Stimulated activated CD8-positive, alpha-beta memory T cell treated with anti-CD3 and anti-CD28 coated beads, Interleukin-2, amount 100 ng/mL, for 1 hour (primary cell): ENCODE results near the gene S1PR5.

Source experiments
- DNase-seq, 2 donors: peaks; one replicate each; pipeline ENCODE4 v3.0.0-alpha.2; 2020; ENCODE audit warnings: low read depth in 2 of 2

S1PR5 gene

DNA sequence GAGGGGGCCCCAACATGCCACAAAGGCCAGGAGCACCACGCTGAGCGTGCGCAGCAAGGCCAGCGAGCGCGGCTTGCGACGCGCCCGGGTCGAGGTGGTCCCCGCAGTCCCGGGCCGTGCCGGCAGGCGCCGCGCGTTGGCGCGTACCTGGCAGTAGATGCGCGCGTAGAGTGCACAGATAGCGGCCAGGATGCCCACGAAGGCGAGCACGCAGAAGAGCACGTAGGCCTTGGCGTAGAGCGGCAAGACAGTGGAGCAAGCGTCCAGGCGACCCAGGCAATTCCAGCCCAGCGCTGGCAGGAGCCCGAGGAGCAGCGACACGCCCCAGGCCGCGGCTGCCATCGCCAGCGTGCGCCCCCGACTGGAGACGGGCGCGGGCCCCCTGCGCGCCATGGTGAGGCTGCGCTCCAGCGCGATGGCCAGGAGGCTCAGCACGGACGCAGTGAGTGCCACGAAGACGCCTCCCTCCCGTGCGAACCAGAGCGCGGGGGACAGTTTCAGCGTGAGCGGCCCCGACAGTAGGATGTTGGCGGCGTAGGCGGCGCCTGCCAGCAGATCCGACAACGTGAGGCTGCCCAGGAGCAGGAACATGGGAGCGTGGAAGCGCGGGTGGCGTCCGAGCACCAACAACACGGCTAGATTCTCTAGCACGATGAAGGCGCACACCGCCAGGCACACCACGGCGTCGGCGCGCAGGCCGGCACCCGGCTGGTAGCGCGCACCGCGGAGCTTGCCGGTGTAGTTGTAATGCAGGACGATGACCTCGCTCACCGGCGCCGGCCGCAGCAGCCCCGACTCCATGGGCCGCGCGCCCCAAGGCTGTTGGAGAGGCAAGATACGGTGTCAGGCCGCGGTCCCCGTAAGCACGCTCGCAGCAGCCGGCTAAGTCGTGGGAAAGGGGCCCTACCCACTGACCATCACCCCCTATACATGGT lies 2.8 kb downstream of the S1PR5 start:
- DNase-seq = no peak

- DNase-seq = no peak
These were observed 4.0 kb downstream of the S1PR5 start for GRCh38 chr19:10513223-10513622.

- DNase-seq = no peak
These were observed 6.9 kb downstream of the S1PR5 start for GRCh38 chr19:10510301-10510802.

- no peak for DNase-seq
These were observed 8.5 kb downstream of the S1PR5 start for GRCh38 chr19:10508707-10509106.

DNA sequence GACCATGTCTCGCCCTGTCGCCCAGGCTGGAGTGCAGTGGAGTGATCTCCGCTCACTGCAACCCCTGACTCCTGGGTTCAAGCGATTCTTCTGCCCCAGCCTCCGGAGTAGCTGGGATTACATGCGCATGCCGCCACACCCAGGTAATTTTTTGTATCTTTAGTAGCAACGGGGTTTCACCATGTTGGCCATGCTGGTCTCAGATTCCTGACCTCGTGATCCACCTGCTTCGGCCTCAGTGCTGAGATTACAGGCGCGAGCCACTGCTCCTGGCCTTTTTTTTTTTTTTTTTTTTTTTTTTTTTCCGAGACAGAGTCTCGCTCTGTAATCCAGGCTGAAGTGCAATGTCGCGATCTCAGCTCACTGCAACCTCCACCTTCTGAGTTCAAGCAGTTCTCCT lies 9.2 kb downstream of the S1PR5 start:
- DNase-seq = no peak

GRCh38 chr19:10505583-10506229 lies 11.5 kb downstream of the S1PR5 start:
- DNase-seq = peak; percentile 62 to 69

GRCh38 chr19:10503002-10503789 lies 14.1 kb downstream of the S1PR5 start, which contains the start of gene KEAP1:
TSS of gene KEAP1 (minus strand) at chr19:10503356. CDS start at chr19:10500033, 3,323 bp downstream.
- no peak for DNase-seq

GRCh38 chr19:10502524-10503001 lies 14.7 kb downstream of the S1PR5 start:
- DNase-seq = peak; percentile 78 to 81

GRCh38 chr19:10501971-10502523 lies 15.2 kb downstream of the S1PR5 start:
- no peak for DNase-seq

- DNase-seq = no peak
These were observed 17.0 kb downstream of the S1PR5 start for GRCh38 chr19:10500247-10500592.

DNA sequence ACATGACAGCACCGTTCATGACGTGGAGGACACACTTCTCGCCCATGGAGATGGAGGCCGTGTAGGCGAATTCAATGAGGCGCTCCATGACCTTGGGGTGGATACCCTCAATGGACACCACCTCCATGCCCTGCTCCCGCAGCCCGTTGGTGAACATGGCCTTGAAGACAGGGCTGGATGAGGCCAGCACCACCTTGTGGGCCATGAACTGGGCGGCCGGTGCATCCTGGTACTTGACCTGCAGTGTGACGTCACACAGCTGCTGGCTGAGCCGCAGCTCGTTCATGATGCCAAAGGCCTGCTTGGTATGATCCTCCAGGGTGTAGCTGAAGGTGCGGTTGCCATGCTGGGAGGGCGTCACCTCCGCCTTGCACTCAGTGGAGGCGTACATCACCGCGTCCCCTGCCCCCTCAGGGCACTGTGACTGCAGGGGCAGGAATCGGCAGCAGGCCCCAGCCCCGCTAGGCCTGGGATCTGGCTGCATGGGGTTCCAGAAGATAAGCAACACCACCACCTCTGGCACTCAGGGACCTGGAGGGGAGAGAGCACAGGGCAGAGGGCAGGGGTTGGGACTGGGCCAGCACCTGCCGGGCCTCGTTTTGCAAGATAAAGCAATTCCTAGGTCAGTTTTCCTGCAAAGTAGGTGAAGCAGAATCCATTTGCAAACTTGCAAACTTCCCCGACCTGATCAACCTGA lies 17.5 kb downstream of the S1PR5 start:
- no peak for DNase-seq

GRCh38 chr19:10497371-10497770 lies 19.9 kb downstream of the S1PR5 start:
- no peak for DNase-seq

GRCh38 chr19:10491472-10492047 lies 25.7 kb downstream of the S1PR5 start:
- DNase-seq = no peak

DNA sequence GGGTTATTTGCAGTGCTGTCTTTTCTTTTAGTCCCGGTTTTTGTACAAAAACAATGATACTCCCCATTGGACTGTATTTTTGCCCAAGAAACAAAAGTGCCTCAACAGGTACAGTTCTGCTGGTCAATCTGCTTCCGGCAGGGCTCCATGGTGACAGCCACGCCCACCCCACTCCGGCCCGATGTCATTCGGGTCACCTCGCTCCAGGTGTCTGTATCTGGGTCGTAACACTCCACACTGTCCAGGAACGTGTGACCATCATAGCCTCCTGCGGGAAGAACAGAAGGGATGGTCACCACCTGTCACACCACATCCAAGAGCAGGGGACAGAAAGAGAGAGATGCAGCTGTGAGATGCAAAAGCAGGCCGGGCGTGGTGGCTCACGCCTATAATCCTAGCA lies 30.7 kb downstream of the S1PR5 start:
- DNase-seq = no peak

DNA sequence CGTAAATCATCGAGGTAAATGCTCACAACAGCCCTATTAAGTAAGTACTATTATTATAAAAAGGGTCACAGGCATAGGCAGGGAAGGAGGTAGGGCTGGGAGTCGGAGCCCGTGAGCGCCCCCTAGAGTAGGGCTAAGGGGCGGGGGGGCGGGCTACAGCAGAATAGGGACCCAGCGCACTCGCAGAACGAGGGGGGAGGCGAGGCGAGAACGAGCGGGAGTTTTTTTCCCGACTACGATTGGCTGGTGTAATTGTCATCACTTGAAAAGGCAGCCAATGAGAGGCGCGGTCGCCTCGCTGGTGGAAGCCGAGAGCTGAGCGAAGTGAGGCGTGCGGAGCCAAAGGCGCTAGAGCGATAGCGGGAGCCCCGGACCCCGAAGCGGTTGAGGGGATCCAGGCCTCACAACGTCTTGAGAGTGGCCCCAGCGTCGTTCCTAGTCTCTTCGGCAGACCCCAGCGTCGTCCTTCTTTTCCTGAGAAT lies 38.3 kb downstream of the S1PR5 start:
- peak; percentile 68 to 77 for DNase-seq

DNA sequence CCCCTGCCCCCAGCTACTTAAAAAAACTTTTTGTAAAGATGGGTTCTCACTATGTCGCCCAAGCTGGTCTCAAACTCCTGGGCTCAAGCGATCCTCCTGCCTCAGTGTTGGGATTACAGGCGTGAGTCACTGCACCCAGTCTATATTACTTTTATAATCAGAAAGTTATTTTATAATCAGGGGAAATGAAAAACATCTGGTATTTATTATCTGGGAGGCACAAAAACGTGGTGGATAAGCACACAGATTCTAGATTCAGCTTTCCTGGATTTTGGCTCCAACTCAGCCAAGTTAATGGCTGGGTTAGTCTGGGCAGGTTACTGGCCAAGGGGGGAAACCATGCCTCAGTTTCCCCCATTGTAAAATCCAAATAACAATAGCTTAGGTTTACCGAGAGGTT lies 38.8 kb downstream of the S1PR5 start:
- no peak for DNase-seq

GRCh38 chr19:10474962-10475451 lies 42.2 kb downstream of the S1PR5 start:
- DNase-seq = no peak

- no peak for DNase-seq
These were observed 44.1 kb downstream of the S1PR5 start for GRCh38 chr19:10473192-10473591.

- DNase-seq = no peak
These were observed 45.3 kb downstream of the S1PR5 start for GRCh38 chr19:10471909-10472308.

DNA sequence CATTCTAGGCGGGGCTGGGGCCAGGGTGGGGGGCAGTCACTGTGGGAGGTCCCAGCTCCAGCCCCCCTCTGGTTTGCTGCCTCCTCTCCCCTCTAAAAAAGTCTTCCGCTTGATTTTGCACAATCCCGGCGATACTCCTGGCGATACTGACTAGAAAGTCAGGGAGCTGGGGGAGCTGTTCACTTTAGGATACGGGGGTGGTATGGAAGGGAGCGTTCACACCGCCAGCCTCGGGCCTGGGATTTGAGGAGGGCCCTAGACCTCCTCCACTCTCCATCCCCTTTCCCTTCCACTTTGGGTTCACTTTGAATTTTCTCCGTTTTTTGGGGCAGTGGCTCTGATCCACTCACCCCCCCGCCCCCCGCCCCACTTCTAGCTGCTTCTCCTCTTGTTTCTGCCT lies 49.1 kb downstream of the S1PR5 start:
- no peak for DNase-seq
